ENCODE results near the gene SVOP. TPM values are rescaled to one million over a fixed set of nuclear protein-coding genes. Genes with fewer than 3 reads are reported as not detected.

SVOP gene
- total RNA-seq, 4 donors from 2014 or later, result 0.07 to 0.13 (median 0.08) TPM; not detected in 1

DNA sequence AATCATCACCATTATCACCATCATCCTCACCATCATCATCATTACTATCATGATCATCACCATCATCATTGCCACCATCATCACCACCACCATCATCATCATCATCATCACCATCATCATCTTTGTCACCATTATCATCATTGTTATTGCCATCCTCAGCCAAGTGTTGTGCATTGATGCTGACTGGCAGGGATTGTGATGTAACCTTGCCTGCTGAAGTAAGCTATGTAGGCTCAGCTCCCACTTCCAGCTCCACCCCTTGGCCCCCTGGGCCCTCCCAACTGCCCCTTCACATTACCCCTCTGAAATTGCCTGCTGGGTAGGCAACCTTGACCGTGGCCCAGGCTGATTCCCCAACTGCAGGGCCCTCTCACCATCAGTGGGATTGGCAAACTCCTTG is 37.6 kb downstream of the SVOP start:
- Histone ChIP-seq H3K4me1 (no peaks in the 10 kb centered on the region), H3K4me3 (no peak overlapping the region), H3K9me3 (no peaks in the 10 kb centered on the region), H3K27me3 (no peaks in the 10 kb centered on the region), H3K27ac (no peak overlapping the region), H3K36me3 (no peaks in the 10 kb centered on the region)
- 100% methylated on average over 1 of the region's 1 CpG; no CpG with 5 or more reads in 1 of the 2 donors for WGBS, 2 donors (ENCODE audit: low coverage in 1 of 2)
- no peak for ATAC-seq
- TF ChIP-seq CTCF (IDR thresholded peaks at IDR 0.05), result no peak
- TF ChIP-seq POLR2AphosphoS5 (IDR thresholded peaks at IDR 0.05), result no peak

DNA sequence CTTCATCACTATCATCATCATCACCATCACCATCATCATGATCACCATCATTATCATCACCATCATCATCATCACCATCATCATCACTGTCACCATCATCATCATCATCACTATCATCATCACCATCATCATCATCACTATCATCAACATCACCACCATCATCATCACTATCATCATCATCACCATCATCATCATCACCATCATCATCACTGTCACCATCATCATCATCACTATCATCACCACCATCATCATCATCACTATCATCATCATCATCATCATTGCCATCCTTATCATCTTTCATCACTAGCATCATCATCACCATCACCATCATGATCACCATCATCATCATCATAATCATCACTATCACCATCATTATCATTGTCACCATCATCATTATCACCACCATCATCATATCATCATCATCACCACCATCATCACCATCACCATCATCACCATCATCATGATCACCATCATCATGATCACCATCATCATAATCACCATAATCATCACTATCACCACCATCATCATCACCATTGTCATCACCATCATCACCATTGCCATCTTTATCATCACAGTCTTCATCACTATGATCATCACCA is 38.1 kb downstream of the SVOP start:
- H3K9me3 ChIP-seq, result no peaks in the 10 kb centered on the region

GRCh38 chr12:108981835-108982234 is 39.0 kb downstream of the SVOP start:
- no peak overlapping the region for H3K27ac ChIP-seq
- H3K27me3 ChIP-seq, result peaks cover 7% of the 10 kb centered on the region
- H3K36me3 ChIP-seq, result no peaks in the 10 kb centered on the region
- H3K9me3 ChIP-seq, result no peaks in the 10 kb centered on the region
- no peak overlapping the region for H3K4me3 ChIP-seq
- no peak for ATAC-seq
- TF ChIP-seq EP300 (IDR thresholded peaks at IDR 0.05) (no peak), POLR2A (IDR thresholded peaks at IDR 0.05) (no peak), CTCF (IDR thresholded peaks at IDR 0.05) (no peak), POLR2AphosphoS5 (IDR thresholded peaks at IDR 0.05) (no peak)
- WGBS, 2 donors (ENCODE audit: low coverage in 1 of 2), result 68 to 72% methylated on average over 4 of the region's 4 CpGs
- H3K4me1 ChIP-seq, result no peaks in the 10 kb centered on the region

More for the DNA sequence above, 38.1 kb downstream of the SVOP start:
- Histone ChIP-seq H3K4me1 (no peaks in the 10 kb centered on the region), H3K27ac (no peak overlapping the region), H3K4me3 (no peak overlapping the region), H3K27me3 (no peaks in the 10 kb centered on the region), H3K36me3 (no peaks in the 10 kb centered on the region)
- TF ChIP-seq POLR2A (IDR thresholded peaks at IDR 0.05), result no peak
- TF ChIP-seq EP300 (IDR thresholded peaks at IDR 0.05), result no peak
- TF ChIP-seq POLR2AphosphoS5 (IDR thresholded peaks at IDR 0.05), result no peak
- no peak for TF ChIP-seq CTCF (IDR thresholded peaks at IDR 0.05)
- no peak for ATAC-seq

DNA sequence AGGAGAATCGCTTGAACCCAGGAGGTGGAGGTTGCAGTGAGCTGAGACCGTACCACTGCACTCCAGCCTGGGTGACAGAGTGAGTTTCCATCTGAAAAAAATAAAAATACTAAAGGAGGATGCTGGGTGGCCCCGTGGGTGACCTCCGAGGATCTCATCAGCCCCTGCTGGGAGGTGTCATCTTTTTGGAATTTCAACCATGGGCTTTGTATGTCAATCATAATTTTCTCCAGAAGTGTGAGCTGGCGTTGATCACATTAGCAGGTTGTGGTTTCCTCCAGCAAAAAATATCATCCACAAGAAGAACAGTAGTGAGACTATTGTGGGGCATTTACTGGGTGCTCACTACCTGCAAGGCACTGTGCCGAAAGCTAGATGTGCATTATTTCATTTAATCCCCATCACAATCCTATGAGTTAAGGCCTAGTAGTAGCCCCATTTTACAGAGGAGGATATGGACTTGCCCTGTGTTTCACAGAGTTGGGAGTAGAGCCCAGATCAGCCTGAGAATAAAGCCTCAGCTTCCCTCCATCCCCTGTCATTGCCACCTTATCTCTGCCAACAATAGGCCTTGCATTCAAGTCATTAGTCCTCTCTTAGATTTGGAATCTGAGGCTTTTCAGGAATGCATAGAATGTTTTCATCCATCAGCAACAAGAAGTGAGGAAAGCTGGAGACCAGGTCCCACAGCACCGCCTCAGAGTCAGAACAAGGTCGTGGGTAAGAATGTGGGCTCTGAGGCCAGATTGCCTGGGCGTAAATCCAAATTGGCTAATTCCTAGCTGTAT is 39.8 kb downstream of the SVOP start:
- no peaks in the 10 kb centered on the region for H3K4me1 ChIP-seq
- WGBS, 2 donors (ENCODE audit: low coverage in 1 of 2), result 51 to 71% methylated on average over 6 of the region's 9 CpGs

More for the DNA sequence above, 39.8 kb downstream of the SVOP start:
- Histone ChIP-seq H3K27me3 (peaks cover 9% of the 10 kb centered on the region), H3K9me3 (no peaks in the 10 kb centered on the region), H3K36me3 (no peaks in the 10 kb centered on the region), H3K27ac (no peak overlapping the region), H3K4me3 (no peak overlapping the region)
- ATAC-seq, result no peak
- TF ChIP-seq EP300 (IDR thresholded peaks at IDR 0.05), result no peak
- no peak for TF ChIP-seq CTCF (IDR thresholded peaks at IDR 0.05)
- TF ChIP-seq POLR2AphosphoS5 (IDR thresholded peaks at IDR 0.05), result no peak
- no peak for TF ChIP-seq POLR2A (IDR thresholded peaks at IDR 0.05)
